ENCODE data around the gene PRKAA2. TPM values are rescaled to one million over a fixed set of nuclear protein-coding genes. Genes with fewer than 3 reads are reported as not detected.

The PRKAA2 gene
- total and polyA plus RNA-seq, 10 of the 15 experiments (the other 5 are each of a cell fraction or from before 2014, with no cell fraction given): 0.01 TPM; not detected in 9

- no peak for TF ChIP-seq RAD21 (IDR thresholded peaks at IDR 0.05; ENCODE audit: insufficient read depth, low read depth, low read length)
- no peak for TF ChIP-seq IRF3 (IDR thresholded peaks at IDR 0.05)
- no peak for TF ChIP-seq TCF7 (IDR thresholded peaks at IDR 0.05; ENCODE audit: borderline replicate concordance)
- TF ChIP-seq BMI1 (IDR thresholded peaks at IDR 0.05; ENCODE audit: borderline replicate concordance): no peak
- TF ChIP-seq RELB (IDR thresholded peaks at IDR 0.05; ENCODE audit: low read depth): no peak
- TF ChIP-seq HDGF (IDR thresholded peaks at IDR 0.05): no peak
Observed at GRCh38 chr1:56696663-56697062, 51.5 kb downstream of the PRKAA2 start (continued).

GRCh38 chr1:56703747-56704146, 58.6 kb downstream of the PRKAA2 start:
- no peak overlapping the region for H3K4me2 ChIP-seq (ENCODE audit: control insufficient read depth, insufficient read depth)
- SMC1A ChIA-PET (ENCODE audit: uncharacterized antibody, unreplicated experiment): interaction anchor here (0.8 to 1.2 kb wide), 4 partner anchors 11 to 1632 kb away, joined by 3 read pairs; no protein-coding TSS in a partner anchor
- POLR2A ChIA-PET: no interaction called here
- H4K20me1 ChIP-seq (ENCODE audit: control insufficient read depth, insufficient read depth): no peaks in the 10 kb centered on the region
- no peak overlapping the region for H3K27ac ChIP-seq (ENCODE audit: control insufficient read depth, insufficient read depth)
- H3K36me3 ChIP-seq (ENCODE audit: control insufficient read depth in 2 of 2, insufficient read depth in 2 of 2, low read length in 1 of 2): no peaks in the 10 kb centered on the region
- H3K9ac ChIP-seq (ENCODE audit: control insufficient read depth, insufficient read depth, low read length): no peak overlapping the region
- BruUV-seq (replicated peaks): no TSS peak
- ATAC-seq: no peak
- H2AFZ ChIP-seq (ENCODE audit: control insufficient read depth, low read depth, low read length): no peak overlapping the region
- WGBS (ENCODE audit: insufficient coverage, insufficient replicate concordance, low lambda C conversion rate, missing lambda C conversion rate): 0% methylated on average over 1 of the region's 1 CpG
- intact Hi-C loops (cut with micrococcal nuclease; ENCODE audit: unreplicated experiment) (no loop called here), in situ Hi-C loops (cut with MboI) (no loop called here)
- H3K79me2 ChIP-seq (ENCODE audit: control insufficient read depth, insufficient read depth, low read length): no peaks in the 10 kb centered on the region
- H3K4me3 ChIP-seq: no peak overlapping the region
- FAIRE-seq: no peak
- H3K9me3 ChIP-seq (replicated peaks; ENCODE audit: control insufficient read depth, insufficient read depth, low read length): no peaks in the 10 kb centered on the region
- CTCF ChIA-PET: interaction anchor here (1.0 to 1.8 kb wide), 3 partner anchors 28 to 1225 kb away, joined by 3 to 5 read pairs (median 5); no protein-coding TSS in a partner anchor
- RAD21 ChIA-PET (ENCODE audit: unreplicated experiment): interaction anchor here (1.5 kb wide), 1 partner anchor 117 kb away, joined by 5 read pairs; no protein-coding TSS in a partner anchor
- no peaks in the 10 kb centered on the region for H3K4me1 ChIP-seq (ENCODE audit: control insufficient read depth, insufficient read depth, low read length)
- H3K27me3 ChIP-seq (replicated peaks in 1 of 2; ENCODE audit: control insufficient read depth in 2 of 2, insufficient read depth in 2 of 2, low read length in 1 of 2): no peaks in the 10 kb centered on the region
- no peak for DNase-seq (ENCODE audit: low read depth, low spot score)
- no peak for TF ChIP-seq RELB (IDR thresholded peaks at IDR 0.05; ENCODE audit: low read depth)
- no peak for TF ChIP-seq MEF2A (IDR thresholded peaks at IDR 0.05; ENCODE audit: insufficient read depth, low read depth, low read length)
- TF ChIP-seq JUND (IDR thresholded peaks at IDR 0.05; ENCODE audit: low read depth, low read length): no peak
- TF ChIP-seq FOXK2 (IDR thresholded peaks at IDR 0.05): no peak
- no peak for TF ChIP-seq E2F8 (IDR thresholded peaks at IDR 0.05; ENCODE audit: low read depth, partially characterized antibody)
- TF ChIP-seq ATF2 (IDR thresholded peaks at IDR 0.05; ENCODE audit: low read length): no peak
- no peak for TF ChIP-seq NR2C1 (IDR thresholded peaks at IDR 0.05)
- no peak for TF ChIP-seq NR2C2 (IDR thresholded peaks at IDR 0.05; ENCODE audit: borderline replicate concordance, control insufficient read depth, insufficient read length, low read depth)

Measured in GM12878 (cell line).